Measurements from ENCODE around the gene MYO3B. TPM values are rescaled to one million over a fixed set of nuclear protein-coding genes. Genes with fewer than 3 reads are reported as not detected.

The MYO3B gene
- total RNA-seq, 1 donor, result under 0.01 TPM

DNA sequence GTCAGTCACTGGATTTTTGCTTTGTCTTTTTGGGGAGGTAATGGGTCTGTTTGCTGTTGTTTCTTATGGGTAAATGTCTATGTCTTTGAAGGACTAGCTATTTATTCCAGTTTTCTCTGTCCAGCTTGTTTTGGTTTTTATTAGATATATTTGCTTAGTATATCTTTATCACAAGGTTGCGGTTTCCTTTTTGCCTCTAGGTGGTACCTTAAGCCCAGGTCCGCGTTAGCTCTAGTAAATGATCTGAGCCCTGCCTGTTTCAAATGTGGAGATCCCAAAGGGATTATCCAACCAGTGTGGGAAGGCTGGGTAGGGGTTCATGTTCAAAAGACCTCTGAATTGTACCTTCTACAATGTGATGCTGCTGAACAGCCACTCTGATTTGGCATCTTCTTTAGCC lies 114.5 kb downstream of the MYO3B start:
- no peak for DNase-seq (ENCODE audit: low read depth in 2 of 3, low spot score in 2 of 3)

DNA sequence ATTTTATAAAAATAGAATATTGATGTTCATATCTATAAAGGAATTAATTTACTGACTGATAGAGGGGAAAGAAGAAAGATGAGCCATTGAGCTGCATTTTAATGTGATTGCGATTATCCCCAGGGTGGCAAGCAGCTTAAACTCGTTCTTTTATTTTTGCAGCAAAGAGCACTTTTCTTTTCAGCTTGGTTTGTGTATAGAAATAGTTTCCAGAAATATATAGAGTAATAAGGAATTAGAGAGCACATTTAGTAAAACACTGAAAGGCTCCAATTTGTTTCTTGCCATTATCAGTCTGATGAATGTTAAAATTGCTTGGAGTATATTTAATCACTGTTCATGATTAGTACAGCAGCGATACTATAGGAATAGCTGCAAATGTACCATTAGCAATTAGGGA lies 119.5 kb downstream of the MYO3B start:
- DNase-seq (ENCODE audit: low read depth in 2 of 3, low spot score in 2 of 3), result no peak

DNA sequence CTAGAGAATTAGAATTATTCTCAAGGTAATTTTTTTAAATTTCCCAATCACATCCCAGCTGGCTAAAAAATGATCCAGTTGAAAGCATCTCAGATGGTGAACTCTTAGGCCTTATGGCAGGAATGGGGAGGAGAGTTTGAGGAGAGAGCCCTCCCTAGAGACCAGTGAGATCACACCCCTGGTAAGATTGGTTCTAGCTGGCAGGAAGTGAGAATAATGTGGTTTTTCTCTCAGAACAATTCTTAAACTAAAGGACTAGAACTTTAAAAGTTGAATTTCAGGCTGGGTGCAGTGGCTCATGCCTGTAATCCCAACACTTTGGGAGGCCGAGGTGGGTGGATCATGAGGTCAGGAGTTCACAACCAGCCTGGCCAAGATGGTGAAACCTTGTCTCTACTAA lies 120.2 kb downstream of the MYO3B start:
- no peak for DNase-seq (ENCODE audit: low read depth in 2 of 3, low spot score in 2 of 3)

DNA sequence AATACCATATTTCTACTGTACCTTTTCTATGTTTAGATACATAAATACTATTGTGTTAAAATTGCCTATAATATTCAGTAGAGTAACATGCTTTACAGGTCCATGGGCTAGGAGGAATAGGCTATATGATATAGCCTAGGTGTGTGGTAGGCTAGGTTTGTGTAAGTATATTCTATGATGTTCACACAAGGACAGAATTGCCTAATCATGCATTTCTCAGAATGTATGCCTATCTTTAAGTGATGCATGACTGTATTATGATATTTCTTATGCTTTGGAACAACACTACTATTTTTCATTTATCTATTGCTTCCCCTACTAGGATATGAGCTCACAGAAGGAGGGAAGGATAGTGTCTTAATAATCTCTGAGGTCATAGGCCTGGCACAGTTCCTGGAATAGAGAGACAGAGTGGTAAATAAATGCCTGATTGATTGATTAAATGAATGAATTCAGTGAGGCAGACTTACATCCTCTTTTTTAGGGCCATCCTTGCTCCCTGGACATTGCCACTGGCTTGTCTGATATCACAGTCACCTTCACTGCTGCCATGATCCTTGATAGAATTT lies 121.0 kb downstream of the MYO3B start:
- DNase-seq (ENCODE audit: low read depth in 2 of 3, low spot score in 2 of 3), result no peak

DNA sequence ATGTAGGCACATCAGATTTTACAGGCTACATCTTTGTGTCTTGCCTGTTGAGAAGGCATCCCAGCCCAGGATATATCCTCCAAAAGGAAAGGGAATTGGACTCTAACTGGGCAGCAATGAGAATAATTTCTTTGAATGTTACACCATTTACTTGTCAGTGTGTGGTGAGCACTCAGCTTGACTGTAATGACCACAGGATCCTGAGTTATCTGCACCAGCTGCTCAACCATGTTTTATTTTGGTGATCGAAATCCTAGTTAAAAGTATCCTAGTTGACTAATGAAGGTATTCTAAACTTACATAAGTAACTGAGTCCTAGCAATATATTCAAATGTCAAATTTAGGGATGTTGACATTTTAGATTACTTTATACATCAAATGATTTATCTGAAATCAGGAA lies 123.0 kb downstream of the MYO3B start:
- DNase-seq (ENCODE audit: low read depth in 2 of 3, low spot score in 2 of 3), result no peak

DNA sequence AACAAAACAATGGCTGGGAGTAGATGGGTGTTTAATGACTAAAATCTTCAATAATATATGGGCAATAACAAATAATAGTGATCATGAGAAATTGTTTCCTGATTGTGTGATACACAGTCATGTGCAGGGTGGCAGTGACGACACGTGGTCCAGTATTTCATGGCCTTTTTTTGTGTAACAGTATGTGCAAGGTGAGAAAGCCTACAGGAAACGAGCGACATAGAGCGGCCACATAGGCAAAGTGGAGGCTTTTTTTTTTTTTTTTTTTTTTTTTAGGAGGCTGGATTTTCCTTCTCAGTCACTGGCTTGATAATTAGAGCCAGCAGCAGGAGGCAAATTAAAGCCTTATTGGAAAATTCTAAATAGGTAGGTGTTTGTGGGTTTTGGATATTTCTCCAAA lies 123.7 kb downstream of the MYO3B start:
- DNase-seq (ENCODE audit: low read depth in 2 of 3, low spot score in 2 of 3), result no peak

DNA sequence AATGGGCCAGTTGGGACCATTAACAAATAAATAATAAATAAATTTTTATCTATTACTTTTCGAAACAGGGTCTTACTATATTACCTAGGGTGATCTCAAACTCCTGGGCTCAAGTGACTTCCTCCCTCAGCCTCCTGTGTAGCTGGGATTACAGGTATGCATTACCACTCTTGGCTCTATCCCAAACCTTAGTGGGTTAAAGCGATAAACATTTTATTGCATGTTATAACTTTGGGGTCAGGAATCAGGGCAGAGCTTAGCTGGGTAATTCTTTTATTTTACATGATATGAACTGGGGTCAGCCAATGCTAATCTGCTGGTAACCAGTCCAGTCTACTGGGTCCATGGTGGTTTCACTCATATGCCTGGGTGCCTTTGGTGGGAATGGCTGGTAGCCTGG lies 127.8 kb downstream of the MYO3B start:
- DNase-seq (ENCODE audit: low read depth in 2 of 3, low spot score in 2 of 3), result no peak

DNA sequence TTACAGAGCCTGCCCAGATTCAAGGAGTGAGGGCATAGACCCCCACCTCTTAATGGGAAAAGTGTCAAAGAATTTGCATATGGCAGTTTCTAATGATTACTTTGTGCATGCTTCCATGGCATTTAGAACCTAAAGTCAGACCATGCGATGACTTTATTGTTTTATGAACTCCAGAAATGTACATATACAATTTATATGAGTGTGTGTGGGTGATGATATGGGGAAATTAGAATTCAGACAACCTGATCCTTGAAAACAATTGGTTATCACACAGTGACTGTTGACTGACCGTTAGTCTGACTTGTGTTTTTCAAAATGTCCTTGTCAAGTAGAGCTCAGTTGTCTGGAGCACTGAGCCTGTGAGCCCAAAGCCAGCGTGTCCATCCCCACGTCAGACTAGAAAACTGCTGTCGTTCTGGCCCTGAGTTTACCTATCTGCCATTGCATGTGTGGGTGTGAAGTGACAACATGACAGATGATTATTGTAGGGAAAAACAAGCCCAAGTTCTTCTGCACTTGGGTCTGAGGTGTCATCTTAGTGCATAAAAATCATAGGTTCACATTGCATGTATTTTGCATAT lies 128.4 kb downstream of the MYO3B start:
- DNase-seq (ENCODE audit: low read depth in 2 of 3, low spot score in 2 of 3), result no peak

DNA sequence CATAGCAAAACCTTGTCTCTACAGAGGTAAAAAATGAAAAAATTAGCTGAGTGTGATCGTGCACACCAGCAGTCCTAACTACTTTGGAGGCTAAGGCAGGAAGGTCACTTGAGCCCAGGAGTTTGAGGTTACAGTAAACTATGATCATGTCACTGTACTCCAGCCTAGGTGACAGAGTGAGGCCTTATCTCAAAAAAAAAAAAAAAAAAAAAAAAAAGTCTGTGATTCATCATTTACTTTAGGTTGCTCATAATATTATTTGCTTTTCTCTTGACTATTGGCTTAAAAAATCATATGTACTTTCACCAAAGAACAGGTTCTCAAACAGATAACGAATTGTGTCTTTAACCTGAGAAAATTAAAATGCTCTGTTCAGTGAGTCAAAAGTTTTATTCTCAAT lies 129.1 kb downstream of the MYO3B start:
- DNase-seq (ENCODE audit: low read depth in 2 of 3, low spot score in 2 of 3), result no peak

DNA sequence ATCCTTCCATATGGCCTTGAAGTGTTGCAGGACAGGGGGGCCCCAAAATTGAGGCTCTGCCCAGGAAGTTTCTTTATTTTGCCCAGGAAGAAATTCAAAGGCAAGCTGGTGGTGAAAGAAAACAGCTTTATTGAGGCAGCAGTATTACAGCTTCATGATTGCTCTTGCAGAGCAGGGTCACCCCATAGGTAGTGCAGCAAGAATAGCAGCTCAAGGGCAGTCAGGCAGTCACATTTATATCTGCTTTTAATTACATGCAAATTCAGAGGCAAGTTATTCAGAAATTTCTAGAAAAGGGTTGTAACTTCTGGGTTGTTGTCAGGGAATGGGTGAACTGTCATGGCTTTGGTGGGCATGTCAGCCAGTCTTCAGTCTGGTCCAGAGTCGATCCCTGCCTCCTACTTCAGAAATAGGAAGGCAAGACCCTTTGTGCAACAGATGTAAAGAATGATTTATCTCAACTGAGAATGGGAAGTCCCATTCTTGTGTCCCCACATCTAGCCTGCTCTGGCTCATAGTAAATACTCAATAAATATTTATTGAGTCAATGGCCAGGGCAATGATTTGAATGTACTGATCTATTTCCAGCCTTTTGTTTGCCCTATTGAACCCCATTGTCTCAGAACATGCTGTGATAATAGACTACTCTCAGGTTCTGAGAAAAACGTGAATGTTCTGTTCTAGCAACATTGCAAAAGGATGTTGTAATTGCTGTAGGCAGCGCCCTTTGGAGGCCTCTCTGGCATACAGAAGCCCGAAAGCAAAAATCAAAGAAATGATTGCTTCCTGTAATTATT lies 129.8 kb downstream of the MYO3B start:
- DNase-seq (ENCODE audit: low read depth in 2 of 3, low spot score in 2 of 3), result no peak

DNA sequence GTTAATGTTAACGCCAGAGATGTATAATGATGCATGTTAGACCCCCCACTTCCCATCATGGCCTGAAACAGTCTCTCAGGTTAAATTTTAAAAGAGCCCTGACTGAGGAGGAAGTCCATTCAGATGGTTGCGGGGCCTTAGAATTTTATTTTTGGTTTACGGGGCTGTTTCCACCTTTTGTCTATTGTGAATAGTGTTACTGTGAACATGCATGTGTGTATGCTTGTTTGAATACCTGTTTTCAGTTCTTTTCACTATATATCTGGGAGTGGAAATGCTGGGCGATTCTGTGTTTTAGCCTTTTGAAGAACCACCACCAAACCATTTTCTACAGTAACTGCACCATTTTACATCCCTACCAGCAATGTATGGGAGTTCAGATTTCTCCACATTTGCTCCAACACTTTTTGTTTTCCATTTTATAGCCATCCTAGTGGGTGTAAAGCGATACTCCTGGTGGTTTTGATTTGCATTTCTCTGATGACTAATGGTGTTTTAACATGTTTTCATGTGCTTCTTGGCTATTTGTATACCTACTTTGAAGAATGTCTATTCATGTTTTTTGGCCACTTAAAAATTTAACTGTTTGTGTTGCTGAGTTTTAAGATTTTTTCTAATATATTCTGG lies 133.0 kb downstream of the MYO3B start:
- no peak for DNase-seq (ENCODE audit: low read depth in 2 of 3, low spot score in 2 of 3)

DNA sequence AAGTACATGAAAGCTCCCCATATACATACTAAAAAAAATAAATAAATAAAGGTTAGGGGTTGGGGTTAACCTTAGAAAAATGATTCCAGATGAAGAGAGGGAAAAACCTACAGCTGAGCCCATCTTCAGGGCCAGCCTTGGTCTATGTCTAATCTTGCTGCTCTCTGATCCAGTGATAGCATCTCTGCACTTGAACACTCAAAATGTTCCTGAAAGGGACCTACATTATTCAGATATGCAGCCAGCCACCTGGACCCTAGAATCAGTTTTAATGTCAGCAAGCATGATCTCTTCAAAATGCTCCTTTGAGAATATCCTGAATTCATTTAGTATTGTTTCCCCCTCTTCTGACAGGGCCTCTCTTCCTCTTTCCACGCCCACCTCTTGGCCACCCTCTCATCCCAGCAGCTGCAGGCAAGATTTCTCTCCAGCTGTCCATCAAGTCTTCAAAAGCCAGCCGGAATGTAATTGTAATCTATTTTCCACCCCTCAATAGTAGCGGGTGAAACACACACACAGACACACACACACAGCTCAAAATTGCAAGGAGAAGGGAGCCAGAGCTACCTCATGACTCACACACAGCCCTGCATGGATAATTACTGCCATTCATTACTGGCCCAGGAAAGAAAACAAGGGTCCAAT lies 135.5 kb downstream of the MYO3B start:
- no peak for DNase-seq (ENCODE audit: low read depth in 2 of 3, low spot score in 2 of 3)

DNA sequence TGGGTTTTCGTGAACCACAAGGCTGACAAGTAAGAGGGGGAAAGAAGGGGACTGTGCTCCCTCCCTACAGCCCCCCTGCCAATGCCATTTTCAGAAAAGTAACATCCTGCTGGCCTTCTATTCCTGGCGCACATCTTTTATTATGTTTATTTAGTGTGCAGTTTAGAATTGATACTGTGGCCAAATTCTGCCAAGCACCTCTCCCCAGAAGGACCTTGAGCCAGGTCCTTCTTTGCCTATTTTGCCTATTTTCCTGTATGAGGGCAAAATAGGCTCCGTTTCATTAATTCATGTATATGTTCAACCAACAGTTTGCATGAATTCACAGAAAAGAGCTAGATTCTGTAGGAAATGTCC lies 136.0 kb downstream of the MYO3B start:
- DNase-seq (ENCODE audit: low read depth in 2 of 3, low spot score in 2 of 3), result no peak

DNA sequence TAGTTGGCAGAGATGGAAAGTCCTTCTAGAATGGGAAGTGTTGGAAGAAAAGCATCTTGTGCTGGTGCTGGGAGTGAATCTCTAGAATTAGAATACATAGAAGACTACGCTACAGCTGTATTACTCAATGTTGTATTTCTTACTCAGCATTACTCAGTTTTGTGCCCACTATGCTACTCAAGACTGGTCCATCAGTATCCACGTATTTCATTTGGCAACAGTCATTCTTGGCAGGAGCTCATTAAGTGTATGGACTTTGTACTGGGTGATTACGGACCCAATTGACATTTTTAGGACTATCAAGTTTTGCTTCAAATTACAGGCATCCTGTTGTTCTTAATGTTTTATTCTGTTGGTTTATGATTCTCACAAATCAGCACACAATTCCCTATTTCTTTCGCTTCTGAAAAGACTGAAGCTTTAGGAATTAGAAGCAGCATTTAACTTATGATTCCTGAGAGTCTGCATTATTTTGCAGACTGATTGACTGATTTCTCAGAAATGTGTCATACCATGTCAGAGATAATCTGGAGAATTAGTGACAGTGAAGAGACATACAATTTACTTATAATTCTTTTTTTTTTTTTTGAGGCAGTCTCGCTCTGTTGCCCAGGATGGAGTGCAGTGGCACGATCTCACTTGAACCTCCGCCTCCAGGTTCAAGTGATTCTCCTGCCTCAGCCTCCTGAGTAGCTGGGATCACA lies 136.9 kb downstream of the MYO3B start:
- no peak for DNase-seq (ENCODE audit: low read depth in 2 of 3, low spot score in 2 of 3)

DNA sequence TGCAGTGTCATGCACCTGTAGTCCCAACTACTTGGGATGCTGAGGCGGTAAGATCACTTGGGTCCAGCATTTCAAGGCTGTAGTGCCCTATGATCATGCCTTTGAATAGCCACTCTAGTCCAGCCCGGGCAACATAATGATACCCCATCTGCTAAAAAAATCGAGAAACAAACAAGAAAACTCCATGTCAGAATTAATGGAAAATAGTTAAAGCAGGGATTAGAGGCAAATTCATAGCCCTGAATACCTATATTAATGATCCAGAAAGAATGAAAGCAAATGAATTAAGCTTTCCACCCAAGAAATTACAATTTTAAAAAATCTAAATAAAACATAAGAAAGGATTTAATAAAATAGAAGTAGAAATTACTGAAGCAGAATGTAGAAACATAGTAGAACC lies 143.0 kb downstream of the MYO3B start:
- DNase-seq (ENCODE audit: low read depth in 2 of 3, low spot score in 2 of 3), result no peak

DNA sequence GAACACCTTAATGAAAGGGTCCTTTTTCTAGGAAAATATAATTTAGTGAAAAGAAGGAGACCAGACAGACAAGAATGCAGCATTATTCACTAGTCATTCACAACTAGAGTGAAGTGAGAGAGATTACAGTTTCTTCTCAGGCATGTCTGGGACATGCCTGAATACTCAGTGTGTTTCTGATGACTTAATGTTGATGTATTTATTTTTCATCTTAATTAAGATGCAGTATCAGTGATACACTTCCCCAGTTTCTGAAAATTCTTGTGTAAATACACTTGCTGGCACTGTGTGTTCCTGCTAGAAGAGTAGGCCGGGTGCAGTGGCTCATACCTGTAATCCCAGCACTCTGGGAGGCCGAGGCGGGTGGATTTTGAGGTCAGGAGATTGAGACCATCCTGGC lies 143.6 kb downstream of the MYO3B start:
- DNase-seq (ENCODE audit: low read depth in 2 of 3, low spot score in 2 of 3), result no peak

DNA sequence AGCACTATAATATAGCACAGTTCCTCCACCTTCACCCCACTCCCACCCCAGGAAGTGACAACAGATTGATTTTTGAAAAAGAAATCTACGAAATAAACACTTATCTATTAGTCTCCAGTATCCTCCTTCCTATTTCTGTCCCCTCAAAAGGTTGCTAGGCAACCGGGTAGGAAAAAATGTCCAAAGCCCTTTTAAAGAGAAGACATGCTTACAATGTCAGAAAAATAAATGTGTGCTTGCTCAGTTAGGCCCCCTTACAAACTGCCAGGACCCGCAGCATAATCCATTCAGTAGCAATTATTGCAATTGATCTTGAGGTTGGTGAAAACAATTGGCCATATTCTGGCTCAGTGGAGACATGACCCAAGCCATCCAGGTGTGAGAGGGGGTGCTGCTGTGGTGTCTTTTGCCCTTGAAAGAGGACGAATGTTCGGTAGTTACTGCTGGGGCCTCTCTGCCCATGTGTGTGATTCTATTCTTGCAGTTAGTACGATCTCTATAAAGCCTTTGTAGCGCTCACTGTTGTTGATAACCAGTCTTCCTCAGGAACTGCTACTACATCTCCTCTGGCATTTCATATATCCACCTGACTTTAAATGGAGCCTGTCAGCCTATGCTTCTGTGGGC lies 144.3 kb downstream of the MYO3B start:
- no peak for DNase-seq (ENCODE audit: low read depth in 2 of 3, low spot score in 2 of 3)

DNA sequence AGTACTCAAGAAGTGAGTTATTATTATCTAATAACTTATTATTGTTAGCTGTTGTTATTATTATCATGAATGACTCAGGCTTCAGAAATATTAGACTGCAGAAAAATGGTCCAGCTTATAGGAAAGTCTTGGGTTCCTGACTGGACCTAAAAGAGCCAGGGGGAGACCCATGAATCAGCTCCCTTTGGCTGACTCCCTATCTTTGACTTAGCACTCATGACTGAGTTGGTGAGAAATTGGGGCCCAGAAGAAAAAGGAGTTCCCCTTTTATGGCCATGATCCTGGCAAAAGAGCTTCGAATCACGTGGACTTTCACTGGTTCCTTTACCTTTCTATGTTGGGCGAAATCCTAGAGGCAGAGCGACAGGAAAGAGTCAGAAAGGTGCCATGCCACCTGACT lies 145.8 kb downstream of the MYO3B start:
- no peak for DNase-seq (ENCODE audit: low read depth in 2 of 3, low spot score in 2 of 3)

DNA sequence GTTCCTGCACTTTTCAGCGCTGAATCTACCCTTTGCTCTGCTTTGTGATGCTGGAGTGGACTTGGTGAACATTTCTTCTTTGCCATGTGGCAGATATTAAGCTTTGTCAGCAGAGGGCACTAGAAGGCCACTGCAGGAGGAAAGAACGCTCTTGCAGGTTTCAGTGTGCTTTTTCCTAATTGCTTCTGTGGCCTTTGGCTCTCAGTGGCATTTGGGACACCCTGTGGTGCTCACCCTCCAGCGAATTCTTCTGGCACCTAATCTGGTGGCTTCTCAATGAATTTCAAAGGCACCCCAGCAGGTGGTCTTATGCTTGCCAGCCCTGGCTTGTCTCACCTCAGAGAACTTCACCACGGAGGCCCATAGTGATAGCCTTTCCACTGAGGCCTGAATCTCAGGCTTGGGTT lies 146.7 kb downstream of the MYO3B start:
- DNase-seq (ENCODE audit: low read depth in 2 of 3, low spot score in 2 of 3), result peak in 2 of 3 donors; percentile 54 to 76

DNA sequence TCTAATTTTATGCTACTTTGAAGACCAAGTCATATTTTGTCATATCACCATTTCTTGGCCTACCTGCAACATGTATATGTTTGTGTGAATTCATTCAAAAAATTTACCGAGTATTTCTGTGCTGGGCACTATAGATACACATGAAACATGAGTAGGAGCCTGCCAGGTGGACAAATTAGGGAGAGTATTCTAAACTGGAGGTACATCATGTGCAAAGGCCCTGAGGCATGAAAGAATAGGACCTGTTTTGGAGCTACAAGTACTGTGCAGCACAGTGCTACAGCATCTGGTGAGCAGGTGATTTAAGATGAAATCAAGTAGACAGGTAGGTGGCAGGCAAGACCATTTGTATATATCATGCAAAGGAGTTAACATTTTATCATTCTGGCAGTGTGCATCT lies 152.9 kb downstream of the MYO3B start:
- no peak for DNase-seq (ENCODE audit: low read depth in 2 of 3, low spot score in 2 of 3)
